ENCODE measurements around the gene JAG1. TPM values are rescaled to one million over a fixed set of nuclear protein-coding genes. Genes with fewer than 3 reads are reported as not detected.

JAG1 gene
- total and polyA plus RNA-seq, 3 donors from 2014 or later, result 17.4 to 30.6 (median 24.7) TPM

DNA sequence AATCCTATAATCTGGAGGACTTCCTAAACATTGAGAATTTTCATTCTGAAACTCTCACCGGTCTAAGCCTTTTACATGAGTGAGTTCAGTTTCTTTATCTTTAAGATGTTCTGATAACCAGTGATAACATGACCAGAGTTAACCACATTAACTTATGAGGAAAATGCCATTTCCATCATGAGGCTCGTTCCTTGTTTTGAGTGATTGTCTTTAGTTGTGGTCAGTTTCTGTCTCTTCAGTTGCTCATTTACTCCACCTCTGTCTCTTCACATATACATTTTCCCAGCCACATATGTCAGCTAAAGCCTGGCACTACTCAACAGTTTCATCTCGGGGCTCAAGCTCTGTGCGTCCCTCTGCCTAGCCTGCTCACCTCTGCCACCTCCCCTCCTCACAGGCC is 70.4 kb downstream of the JAG1 start:
- TF ChIP-seq, protein P1, sequence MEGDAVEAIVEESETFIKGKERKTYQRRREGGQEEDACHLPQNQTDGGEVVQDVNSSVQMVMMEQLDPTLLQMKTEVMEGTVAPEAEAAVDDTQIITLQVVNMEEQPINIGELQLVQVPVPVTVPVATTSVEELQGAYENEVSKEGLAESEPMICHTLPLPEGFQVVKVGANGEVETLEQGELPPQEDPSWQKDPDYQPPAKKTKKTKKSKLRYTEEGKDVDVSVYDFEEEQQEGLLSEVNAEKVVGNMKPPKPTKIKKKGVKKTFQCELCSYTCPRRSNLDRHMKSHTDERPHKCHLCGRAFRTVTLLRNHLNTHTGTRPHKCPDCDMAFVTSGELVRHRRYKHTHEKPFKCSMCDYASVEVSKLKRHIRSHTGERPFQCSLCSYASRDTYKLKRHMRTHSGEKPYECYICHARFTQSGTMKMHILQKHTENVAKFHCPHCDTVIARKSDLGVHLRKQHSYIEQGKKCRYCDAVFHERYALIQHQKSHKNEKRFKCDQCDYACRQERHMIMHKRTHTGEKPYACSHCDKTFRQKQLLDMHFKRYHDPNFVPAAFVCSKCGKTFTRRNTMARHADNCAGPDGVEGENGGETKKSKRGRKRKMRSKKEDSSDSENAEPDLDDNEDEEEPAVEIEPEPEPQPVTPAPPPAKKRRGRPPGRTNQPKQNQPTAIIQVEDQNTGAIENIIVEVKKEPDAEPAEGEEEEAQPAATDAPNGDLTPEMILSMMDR (IDR thresholded peaks at IDR 0.05), result no peak
- TF ChIP-seq POLR2A (IDR thresholded peaks at IDR 0.05), result no peak
- Histone ChIP-seq H3K36me3 (ENCODE audit: low read depth, missing control alignments) (no peaks in the 10 kb centered on the region), H3K27ac (no peak overlapping the region), H3K9me3 (no peaks in the 10 kb centered on the region), H3K4me3 (no peak overlapping the region), H3K27me3 (no peaks in the 10 kb centered on the region), H3K4me1 (no peaks in the 10 kb centered on the region)
- DNase-seq, result no peak
- intact Hi-C loops (cut with DNase I; ENCODE audit: low total_unique reads), result no loop called here
- WGBS, 2 donors, result 85% methylated on average over 4 of the region's 4 CpGs

DNA sequence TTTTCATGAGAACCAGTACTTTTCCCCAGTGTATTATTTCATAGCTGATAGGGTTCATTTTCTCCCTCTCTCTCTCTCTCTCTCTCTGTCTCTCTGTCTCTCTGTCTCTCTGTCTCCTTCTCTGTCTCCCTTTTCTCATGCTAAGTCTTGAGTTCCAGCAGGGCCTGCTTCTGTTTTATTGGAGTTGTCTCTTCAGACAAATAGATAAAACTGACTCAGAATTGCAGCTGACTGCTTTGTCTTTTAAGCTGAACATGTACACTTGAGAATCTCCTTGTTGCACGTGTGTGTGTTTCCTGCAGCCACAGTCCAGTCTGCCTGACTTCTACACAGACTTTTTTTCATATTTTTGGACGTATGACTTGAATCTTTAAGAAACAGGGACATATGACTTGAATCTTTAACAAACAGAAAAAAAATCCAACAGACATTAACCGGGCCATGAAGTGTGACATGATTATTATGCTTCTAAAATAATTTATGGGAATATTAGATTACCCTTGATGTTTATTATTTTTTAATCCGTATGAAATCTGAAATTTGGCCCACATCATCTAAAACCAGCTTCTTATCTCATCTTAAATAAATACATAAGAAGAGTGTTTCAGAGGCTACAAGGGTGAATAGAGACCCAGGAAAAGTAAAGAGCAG is 71.5 kb downstream of the JAG1 start:
- Histone ChIP-seq H3K36me3 (ENCODE audit: low read depth, missing control alignments) (no peaks in the 10 kb centered on the region), H3K4me3 (no peak overlapping the region), H3K27me3 (no peaks in the 10 kb centered on the region), H3K4me1 (no peaks in the 10 kb centered on the region), H3K27ac (no peak overlapping the region), H3K9me3 (no peaks in the 10 kb centered on the region)
- TF ChIP-seq, protein P1 (IDR thresholded peaks at IDR 0.05), result no peak
- TF ChIP-seq POLR2A (IDR thresholded peaks at IDR 0.05), result no peak
- WGBS, 2 donors, result 77 to 82% methylated on average over 4 of the region's 4 CpGs
- DNase-seq, result no peak
- intact Hi-C loops (cut with DNase I; ENCODE audit: low total_unique reads), result no loop called here

DNA sequence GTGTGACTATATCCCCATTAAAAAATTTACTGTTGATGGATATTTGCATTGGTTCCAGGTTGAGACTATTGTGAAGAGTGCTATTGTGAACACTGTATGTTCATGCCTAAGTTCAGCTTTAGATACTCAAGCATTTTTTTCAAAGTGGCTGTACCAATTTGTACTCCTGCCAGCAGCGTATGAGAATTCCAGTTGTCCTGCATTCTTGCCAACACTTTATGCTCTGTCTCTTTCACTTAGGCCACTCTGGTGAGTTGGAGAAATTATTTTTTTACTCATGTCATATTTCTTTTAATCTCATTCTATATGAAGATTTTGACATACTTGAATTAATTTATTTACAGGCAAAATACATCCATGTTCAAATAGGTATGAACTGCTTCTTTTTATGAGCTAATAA is 76.2 kb downstream of the JAG1 start:
- Histone ChIP-seq H3K36me3 (ENCODE audit: low read depth, missing control alignments) (no peaks in the 10 kb centered on the region), H3K27ac (no peak overlapping the region), H3K9me3 (no peaks in the 10 kb centered on the region), H3K4me3 (no peak overlapping the region), H3K27me3 (no peaks in the 10 kb centered on the region), H3K4me1 (no peaks in the 10 kb centered on the region)
- no peak for DNase-seq
- TF ChIP-seq POLR2A (IDR thresholded peaks at IDR 0.05), result no peak
- TF ChIP-seq, protein P1 (IDR thresholded peaks at IDR 0.05), result no peak
- intact Hi-C loops (cut with DNase I; ENCODE audit: low total_unique reads), result no loop called here
- 44 to 98% methylated on average over 1 of the region's 1 CpG for WGBS, 2 donors

DNA sequence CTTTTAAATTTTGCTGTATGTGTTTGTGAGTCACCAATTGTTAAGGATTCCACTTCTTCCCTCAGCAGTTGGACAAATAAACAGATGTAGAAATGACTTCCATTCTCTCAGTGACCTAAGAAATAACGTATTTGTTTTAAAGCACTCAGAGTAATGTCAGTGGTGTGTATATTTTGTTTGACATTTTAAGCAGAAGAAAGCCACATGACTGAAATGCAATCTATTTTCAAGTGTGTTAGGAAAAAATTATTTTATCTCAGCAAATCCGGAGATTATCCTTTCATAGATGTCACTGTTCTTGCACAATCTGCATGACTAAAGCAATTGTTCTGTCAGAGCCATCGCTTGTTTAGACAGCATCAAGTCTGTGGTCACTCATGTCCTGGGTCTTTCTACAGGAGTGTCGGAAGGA is 77.1 kb downstream of the JAG1 start:
- TF ChIP-seq, protein P1 (IDR thresholded peaks at IDR 0.05), result no peak
- no peak for TF ChIP-seq POLR2A (IDR thresholded peaks at IDR 0.05)
- intact Hi-C loops (cut with DNase I; ENCODE audit: low total_unique reads), result no loop called here
- DNase-seq, result no peak
- Histone ChIP-seq H3K36me3 (ENCODE audit: low read depth, missing control alignments) (no peaks in the 10 kb centered on the region), H3K27ac (no peak overlapping the region), H3K4me1 (no peaks in the 10 kb centered on the region), H3K4me3 (no peak overlapping the region), H3K27me3 (no peaks in the 10 kb centered on the region), H3K9me3 (no peaks in the 10 kb centered on the region)
- 87 to 91% methylated on average over 4 of the region's 4 CpGs for WGBS, 2 donors

DNA sequence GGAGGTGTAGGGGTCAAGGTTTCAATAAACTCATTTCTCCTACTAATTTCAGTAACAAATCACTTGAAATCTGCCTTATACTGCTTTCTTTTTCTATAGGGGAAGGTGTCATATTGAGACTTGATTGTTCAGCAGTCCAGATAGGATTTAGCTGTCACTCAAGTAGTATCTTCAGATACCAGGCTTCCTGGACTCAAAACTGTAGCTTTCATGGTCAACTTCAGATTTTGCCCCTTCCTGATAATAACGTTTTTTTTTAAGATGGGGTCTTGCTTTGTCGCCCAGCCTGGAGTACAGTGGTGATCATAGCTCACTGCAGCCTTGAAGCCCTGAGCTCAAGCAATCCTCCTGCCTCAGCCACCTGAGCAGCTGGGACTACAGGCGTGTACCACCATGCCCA is 77.8 kb downstream of the JAG1 start:
- H3K27ac ChIP-seq, result no peak overlapping the region
- H3K4me3 ChIP-seq, result no peak overlapping the region
- no peak for DNase-seq
- no peaks in the 10 kb centered on the region for H3K27me3 ChIP-seq
- no peaks in the 10 kb centered on the region for H3K9me3 ChIP-seq
- 84 to 85% methylated on average over 3 of the region's 3 CpGs for WGBS, 2 donors
- intact Hi-C loops (cut with DNase I; ENCODE audit: low total_unique reads), result no loop called here
- no peak for TF ChIP-seq POLR2A (IDR thresholded peaks at IDR 0.05)
- TF ChIP-seq, protein P1 (IDR thresholded peaks at IDR 0.05), result no peak
- H3K36me3 ChIP-seq (ENCODE audit: low read depth, missing control alignments), result no peaks in the 10 kb centered on the region
- no peaks in the 10 kb centered on the region for H3K4me1 ChIP-seq

Data from testis (tissue), 3 donors.